Endothelial cell of umbilical vein (primary cell): Measurements from ENCODE around the gene TWF2.

Source experiments
- EZH2 ChIP-seq: IDR thresholded peaks from 2 replicates; pipeline ENCODE4 v1.6.1; 2012; ENCODE audit warnings: borderline replicate concordance, low read depth, mild to moderate bottlenecking, moderate library complexity, low read length, inconsistent platforms; ENCODE audit not compliant: severe bottlenecking
- JUN ChIP-seq: IDR thresholded peaks from 2 replicates; pipeline ENCODE4 v1.6.1; 2011; ENCODE audit warnings: borderline replicate concordance, low read depth; ENCODE audit not compliant: insufficient read length, insufficient read depth
- POLR2A ChIP-seq: IDR thresholded peaks from 2 replicates; pipeline ENCODE4 v1.6.1; 2012; ENCODE audit warnings: low read depth, mild to moderate bottlenecking, control low read depth, low read length
- POLR2AphosphoS5 ChIP-seq: IDR thresholded peaks from 2 replicates; pipeline ENCODE4 v1.6.1; 2012; ENCODE audit warnings: low read depth, mild to moderate bottlenecking, control low read depth, low read length, moderate library complexity; ENCODE audit not compliant: insufficient read depth
- TF ChIP-seq, protein P1 (sequence below), 2 donors: IDR thresholded peaks; 1 replicate in 1 of 2; 2 replicates in 1 of 2; pipeline ENCODE4 v1.5.1; 2011; ENCODE audit warnings: low read length in 2 of 2, mild to moderate bottlenecking in 2 of 2, moderate library complexity in 2 of 2, control low read depth in 1 of 2, inconsistent platforms in 1 of 2, low read depth in 1 of 2; ENCODE audit not compliant: insufficient read depth in 1 of 2; ENCODE audit errors: extremely low read depth in 1 of 2

DNA sequence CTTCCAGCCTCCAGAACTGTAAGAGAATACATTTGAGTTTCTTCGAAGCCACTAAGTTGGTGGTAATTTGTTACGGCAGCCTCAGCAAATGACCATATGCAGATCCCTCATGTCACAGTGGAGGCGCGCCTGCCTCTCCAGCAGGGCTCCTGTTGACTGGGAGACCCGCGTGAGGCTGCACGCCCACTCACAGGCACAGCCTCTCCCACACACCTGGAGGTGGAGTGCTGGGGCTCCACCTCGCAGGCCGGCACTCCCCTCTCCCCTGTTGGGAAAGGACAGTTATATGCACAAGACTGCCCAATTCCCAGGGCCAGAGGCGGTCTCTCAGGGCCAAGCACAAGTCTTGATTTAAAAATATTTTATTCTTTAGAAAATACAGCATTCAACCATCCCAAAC lies 10.7 kb downstream of the TWF2 start:
- TF ChIP-seq POLR2AphosphoS5 (no peak), POLR2A (no peak), EZH2 (no peak), JUN (no peak)
- TF ChIP-seq, protein P1, sequence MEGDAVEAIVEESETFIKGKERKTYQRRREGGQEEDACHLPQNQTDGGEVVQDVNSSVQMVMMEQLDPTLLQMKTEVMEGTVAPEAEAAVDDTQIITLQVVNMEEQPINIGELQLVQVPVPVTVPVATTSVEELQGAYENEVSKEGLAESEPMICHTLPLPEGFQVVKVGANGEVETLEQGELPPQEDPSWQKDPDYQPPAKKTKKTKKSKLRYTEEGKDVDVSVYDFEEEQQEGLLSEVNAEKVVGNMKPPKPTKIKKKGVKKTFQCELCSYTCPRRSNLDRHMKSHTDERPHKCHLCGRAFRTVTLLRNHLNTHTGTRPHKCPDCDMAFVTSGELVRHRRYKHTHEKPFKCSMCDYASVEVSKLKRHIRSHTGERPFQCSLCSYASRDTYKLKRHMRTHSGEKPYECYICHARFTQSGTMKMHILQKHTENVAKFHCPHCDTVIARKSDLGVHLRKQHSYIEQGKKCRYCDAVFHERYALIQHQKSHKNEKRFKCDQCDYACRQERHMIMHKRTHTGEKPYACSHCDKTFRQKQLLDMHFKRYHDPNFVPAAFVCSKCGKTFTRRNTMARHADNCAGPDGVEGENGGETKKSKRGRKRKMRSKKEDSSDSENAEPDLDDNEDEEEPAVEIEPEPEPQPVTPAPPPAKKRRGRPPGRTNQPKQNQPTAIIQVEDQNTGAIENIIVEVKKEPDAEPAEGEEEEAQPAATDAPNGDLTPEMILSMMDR (IDR thresholded peaks at IDR 0.05; ENCODE audit: extremely low read depth in 1 of 2, insufficient read depth in 1 of 2, low read depth in 1 of 2, low read length in 2 of 2): no peak
